UCSD-AML1 (cell line): ENCODE measurements around the gene TM4SF4.

Experiments used
- DNase-seq: peaks from one replicate; lab custom pipeline; 2025; ENCODE audit not compliant: unreplicated experiment; lab: John Stamatoyannopoulos, UW

The TM4SF4 gene

DNA sequence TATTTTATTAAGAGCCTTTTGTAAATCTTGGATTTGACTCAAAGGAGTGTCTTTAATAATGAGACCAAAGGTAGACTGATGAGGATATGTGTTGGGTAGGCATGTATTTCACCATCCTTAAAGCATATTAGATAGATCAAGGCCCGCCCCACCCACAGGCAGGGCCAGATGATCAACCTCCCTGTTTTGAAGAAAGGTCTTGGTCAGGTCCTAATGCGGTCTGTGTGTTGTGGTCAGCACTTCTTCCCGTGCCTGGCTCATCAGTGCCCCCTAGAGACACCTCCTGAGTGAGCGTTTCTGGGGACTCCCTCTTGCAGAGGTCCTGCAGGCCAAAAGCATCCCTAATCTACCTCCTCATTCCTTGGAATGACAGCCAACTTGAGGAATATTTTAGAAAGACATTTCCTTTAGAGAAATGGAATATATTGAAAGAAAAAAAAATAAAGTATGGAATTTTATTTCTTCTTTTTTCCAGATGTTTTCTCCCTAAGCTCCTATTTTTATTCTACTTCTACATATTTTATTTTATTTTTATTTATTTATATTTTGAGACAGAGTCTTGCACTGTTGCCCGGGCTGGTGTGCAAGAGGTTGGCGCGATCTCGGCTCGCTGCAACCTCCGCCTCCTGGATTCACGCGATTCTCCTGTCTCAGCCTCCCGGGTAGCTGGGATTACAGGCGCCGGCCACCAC lies 6.0 kb downstream of the TM4SF4 start:
- peak; percentile 84 for DNase-seq

DNA sequence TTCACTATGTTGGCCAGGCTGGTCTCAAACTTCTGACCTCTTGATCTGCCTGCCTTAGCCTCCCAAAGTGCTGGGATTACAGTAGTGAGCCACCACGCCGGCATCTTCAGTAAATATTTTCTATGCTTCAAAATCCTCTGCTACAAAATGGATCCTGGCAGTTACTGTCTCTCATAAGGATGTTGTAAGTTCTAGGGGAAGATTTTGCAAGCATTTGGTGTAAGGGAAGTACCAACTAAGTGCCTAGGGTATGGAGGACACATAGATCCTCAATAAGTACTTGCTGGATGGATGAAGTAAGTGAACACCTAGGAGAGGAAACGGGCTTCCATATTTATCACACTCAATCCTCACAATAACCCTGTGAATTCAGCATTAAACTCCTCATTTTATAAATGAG lies 6.6 kb downstream of the TM4SF4 start:
- no peak for DNase-seq

DNA sequence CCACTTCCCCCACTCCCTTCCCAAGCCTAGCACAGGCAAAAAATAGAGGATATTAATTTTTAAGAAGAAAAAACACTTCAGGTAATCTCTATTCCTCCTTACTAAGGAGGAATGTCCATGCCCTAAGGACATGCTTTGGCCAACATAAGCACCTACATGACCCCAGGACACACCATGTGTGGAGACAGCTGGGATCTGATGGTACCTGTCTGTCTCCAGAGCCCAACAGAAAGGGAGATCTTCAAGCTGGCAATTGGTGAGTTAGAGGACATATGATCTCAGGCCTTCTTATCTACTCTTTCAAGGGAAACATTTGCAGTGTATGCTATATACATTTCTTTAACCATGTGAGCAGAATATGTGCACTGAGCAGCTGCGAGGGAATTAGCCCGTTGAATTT lies 7.0 kb downstream of the TM4SF4 start:
- no peak for DNase-seq

DNA sequence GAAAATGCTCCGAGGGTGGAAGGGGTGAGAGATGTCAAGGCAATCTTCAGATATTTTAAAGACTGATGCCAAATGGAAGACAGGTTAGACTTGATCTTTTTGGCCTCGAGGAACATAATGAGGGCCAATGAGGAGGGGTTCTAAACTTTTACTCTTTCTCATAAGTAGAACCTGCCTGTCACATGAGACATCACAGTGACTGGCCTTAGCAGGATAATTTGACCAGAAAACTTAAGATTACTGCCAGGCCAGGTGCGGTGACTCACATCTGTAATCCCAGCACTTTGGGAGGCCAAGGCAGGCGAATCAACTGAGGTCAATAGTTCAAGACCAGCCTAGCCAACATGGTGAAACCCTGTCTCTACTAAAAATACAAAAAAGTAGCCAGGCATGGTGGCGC lies 12.2 kb downstream of the TM4SF4 start:
- DNase-seq: no peak

DNA sequence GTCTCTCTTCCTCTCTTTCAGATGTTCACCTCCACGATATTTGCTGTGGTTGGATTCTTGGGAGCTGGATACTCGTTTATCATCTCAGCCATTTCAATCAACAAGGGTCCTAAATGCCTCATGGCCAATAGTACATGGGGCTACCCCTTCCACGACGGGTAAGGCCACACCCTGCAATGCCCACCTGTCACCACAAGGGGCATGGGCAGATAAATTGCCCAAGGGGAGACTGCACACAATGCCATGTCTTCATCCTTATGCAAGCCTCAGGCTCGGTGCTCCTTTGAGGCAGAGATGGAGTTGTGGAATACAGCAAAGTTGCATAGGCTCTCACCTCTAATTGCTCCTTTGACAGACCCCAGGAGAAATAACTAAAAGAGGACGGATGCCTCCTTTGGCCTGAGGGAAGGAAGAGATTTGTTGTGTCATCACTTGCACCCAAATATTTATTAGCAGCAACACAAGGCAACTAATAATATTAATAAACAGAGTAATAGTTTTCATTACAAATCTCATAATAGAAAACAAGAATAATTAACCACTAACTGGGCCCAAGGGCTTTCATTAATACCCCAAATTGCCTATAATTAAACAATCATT lies 13.2 kb downstream of the TM4SF4 start:
- peak; percentile 44 for DNase-seq

DNA sequence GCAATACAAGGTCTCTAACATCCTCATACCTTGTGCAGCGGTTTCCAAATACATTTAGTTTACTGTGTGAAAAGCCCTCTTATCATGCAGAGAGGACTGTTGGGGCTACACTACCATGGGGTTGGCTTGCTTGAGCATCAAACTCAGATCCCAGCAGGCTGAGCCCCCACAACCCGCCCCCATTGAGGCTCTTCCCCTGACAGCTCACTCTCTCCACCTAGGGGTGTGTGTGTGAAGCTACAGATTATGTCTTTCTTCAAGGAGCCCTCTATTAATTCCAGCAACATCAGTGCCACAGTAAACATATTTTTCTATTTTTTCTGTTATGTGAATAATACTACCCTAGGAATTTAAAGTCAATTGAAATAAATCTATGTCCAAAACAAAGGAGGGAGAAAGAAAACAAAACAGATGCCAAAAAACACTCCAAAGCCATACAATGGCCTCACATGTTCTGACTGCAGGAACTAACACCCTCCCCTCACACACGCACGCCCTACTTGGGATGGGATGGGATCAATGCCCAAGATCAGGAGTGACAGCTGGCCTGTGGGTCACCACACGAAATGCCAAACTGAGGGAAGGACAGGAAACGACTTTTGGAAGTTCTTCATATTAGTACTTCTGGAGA lies 14.7 kb downstream of the TM4SF4 start:
- DNase-seq: peak; percentile 24

DNA sequence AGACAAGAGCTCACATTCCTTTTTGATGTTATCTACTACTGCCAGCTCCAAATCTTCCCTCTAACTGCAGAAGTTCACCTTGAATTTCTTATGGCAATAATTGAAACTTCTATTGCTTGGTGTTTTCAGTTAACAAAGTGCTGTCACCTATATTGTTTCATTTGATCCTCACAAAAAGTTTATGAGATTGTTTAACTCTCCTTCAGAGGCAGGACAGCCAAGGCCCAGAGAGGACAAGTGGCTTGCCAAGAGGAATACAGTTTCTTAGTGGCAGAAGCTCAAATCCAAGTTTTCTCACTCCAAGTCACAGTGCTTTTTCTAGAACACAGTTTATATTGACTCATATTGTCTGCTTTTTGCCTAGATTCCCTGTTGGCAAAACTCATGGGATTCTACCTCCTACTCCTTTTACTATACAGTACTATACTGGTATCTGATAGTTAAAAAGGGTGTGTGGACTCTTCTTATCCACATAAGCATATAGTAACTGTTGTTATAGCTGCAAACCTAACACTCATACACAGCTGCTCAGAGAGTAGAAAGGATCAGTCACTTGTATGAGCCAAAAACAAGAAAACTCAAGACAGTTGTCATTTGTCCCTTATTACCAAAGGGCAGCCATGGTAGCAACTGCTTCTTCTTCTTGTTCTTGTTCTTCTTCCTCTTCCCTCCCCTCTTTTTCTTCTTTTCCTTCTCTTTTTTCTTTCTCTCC lies 15.9 kb downstream of the TM4SF4 start:
- no peak for DNase-seq

DNA sequence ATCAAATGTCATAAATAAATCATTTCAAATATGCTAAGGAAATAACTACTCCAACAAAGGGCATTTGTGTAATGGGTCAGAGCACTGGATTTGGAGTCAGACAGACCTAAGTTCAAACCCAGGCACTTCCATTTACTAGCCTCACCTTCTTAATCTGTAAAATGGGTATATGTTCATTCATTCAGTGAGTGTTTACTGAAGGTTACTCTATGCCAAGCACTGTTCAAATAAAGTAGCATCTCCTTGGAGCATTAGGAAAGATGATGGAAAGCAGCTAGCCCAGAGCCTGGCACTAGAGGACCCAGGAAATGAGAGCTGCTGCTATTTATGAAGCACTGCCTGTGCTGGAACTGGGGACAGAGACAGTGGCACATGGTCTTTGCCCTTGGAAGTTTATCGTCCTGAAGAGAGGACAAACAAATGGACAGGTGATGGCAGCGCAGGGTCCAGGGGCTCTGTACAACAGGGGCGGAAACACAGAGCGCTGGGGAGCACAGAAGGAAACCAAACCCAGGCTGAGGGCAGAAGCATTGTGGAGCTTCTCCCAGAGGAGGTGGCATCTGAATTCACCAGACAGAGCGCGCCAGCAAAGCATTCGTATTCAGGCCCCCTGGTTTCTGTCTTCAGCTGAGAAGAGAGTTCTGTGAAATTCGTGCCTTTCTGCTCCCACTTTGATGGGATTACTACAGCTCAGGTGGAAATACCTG lies 19.0 kb downstream of the TM4SF4 start:
- no peak for DNase-seq

DNA sequence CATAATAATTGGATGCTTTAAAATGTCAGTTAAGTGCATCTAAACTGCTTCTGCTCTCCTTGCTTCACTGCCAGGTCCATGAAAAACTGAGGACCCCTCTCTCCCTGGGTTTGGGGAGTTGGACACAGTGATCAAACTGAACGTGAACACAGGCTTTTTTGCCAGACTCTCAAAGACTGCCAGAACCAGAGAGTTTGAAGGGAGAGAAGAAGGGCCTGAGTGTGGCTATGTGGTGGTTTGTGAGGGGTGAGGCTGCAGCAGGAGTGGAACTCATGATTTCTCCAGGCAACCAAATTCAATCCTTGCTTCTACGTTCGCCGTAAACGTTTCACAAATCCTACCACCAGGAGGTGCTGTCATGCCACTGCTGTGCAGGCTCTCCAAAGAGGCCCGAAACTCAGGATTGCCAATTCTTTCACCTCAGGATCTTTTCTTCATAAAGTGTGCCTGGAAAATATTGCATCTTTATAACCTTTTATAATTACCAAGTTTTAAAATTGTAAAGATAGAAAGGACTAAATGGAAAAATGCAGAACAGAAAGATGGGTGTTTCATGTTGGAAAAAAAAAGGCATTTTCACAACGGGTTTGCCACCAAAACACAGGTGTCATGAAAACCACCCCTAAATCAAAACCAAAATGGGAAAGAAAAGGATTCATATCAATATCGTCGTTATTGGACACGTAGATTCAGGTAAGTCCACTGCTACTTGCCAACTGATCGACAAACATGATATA lies 19.7 kb downstream of the TM4SF4 start:
- DNase-seq: peak; percentile 37

DNA sequence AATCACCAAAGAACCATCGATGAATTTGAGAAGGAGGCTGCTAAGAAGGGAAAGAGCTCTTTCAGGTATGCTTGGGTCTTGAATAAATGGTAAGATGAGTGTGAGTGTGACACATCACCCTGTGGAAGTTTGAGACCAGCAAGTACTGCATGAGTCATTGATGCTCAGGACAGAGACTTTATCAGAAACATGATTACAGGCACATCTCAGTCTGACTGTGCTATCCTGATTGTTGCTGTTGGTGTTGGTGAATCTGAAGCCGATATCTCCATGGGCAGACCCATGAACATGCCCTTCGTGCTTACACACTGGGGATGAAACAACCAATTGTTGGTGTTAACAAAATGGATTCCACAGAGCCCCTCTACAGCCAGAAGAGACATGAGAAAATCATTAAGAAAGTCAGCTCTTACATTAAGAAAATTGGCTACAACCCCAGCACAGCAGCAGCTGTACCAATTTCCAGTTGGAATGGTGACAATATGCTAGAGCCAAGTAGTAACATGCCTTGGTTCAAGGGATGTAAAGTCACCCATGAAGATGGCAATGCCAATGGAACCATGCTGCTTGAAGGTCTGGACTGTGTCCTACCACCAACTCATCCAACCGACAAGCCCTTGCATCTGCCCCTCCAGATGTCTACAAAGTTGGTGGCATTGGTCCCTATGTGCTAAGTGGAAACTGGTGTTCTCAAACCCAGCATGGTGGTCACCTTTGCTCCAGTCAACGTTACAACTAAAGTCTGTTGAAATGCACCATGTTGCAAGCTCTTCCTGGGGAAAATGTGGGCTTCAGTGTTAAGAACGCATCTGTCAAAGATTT lies 20.5 kb downstream of the TM4SF4 start:
- DNase-seq: no peak

DNA sequence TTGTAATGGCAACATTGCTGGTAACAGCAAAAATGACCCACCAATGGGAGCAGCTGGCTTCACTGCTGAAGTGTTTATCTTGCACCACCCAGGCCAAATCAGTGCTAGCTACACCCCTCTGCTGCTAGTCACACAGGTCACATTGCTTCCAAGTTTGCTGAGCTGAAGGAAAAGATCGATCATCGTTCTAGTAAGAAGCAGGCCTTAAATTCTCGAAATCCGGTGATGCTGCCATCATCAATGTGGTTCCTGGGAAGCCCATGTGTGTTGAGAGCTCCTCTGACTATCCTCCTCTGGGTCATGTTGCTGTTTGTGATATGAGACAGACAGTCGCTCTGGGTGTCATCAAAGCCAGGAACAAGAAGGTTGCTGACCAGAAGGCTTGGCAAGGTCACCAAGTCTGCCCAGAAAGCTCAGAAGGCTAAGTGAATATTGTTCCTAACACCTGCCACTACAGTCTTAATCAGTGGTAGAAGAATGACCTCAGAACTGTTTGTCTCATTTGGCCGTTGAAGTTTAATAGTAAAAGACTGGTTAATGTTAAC lies 21.2 kb downstream of the TM4SF4 start:
- no peak for DNase-seq

DNA sequence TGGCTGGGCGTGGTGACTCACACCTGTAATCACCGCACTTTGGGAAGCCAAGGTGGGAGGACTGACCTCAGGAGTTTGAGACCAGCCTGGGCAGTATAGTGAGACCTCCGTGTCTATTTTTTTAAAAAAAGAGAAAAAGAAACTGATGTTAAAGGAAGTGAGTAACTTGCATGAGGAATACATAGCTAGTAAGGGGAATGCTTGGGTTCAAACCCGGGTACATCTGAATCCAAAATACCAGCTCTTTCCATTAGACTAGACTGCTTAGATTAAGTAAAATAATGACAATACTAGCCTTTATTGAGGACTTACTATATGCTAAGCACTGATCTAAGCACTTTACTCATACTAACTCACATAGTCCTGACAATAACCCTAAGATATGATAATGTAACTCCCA lies 22.4 kb downstream of the TM4SF4 start:
- no peak for DNase-seq

DNA sequence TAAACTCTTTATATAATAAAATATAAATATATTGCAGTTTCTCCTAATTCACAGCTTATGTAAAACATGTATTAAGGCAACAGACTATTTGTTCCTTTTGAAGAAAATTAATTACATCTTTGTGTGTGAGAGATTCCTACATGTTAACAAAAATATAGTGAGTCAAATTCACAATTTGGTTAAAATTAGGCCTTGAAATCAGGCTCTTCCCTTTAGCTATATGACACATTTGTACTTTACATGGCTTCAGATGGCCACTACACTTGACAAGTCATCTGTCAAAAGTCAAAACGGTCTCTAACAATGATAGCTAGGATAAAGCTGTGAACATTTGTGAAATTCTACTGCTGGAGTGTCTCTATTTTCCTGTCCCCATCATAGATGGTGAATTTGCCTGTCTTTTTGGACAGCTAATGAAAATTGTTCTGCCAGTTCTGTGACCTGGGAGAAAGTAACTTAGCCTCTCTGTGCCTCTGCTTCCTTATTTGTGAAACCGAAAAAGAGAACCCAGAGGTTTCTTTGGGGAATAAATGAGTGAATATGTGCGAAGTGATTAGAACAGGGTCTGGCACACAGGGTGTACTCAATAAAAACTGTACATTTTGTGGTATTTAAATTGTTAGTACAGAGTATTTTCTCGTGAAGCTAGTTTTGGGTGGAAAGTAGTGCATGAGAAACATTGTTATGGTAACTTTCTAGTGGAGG lies 23.6 kb downstream of the TM4SF4 start:
- no peak for DNase-seq

DNA sequence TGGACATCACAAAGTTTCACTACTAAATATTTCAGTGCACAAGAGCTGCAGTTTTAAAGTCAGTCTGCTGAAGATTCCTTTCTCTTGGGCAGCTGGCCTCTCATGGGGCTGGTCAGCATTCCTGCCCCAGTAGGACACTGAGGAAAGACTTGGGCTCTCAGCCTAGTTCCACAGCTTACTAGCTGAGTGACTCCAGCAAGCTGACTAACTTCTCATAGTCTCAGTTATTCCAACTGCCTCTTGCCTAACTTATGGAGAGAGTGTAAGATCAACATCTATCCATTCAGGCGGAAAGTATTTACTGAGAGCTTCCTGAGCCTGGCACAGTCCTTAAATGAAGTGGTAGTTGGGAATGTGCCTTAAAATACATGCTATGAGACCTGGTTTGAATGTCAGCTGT lies 27.0 kb downstream of the TM4SF4 start:
- DNase-seq: no peak

DNA sequence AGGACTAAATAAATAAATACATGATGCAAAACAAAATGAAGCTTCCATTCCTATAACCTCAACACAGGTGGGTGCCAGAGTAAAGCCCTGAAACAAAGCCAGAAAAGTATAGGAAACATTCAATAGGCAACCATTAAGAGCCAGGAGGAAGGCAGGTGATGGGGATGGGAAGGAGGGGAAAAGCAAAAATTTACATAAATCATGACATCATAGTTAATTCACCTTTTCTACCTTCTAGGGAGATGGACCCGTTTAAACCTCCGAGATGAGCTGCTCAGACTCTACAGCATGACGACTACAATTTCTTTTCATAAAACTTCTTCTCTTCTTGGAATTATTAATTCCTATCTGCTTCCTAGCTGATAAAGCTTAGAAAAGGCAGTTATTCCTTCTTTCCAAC lies 27.9 kb downstream of the TM4SF4 start:
- no peak for DNase-seq

DNA sequence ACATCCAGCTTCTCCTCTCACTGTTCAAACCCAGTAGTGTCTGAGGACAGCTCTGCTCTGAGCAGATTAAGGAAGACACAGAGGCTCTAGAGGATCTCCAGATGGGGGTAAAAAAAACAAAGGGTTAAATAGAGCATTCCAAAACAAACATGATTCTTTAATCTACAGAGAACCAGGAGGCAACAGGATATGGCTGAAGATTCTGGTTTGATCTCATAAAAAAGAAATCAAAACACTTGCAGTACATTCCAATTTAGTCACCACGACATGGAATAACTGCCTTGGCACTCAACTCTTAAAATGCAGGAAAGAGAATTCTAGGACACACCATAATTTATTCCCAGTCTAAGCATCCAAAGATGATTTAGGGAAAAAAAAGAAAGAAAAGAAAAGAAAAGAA lies 32.0 kb downstream of the TM4SF4 start:
- no peak for DNase-seq

DNA sequence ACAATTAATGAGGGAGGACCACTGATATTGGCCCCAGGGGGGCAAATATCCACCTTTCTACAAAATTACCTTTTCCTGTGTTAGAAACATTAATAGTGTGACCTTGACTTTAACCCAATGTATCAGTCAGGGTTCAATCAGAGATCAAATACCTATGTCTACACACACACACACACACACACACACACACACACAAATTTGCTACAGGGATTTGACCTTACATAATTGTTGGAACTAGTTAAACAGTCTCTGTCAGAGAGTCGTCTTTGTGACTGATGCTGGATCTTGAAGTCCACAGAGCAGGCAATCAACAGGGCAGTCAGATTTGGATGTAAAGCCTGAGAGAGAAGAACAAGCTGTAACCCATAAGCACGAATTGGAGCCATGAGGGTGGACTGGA lies 32.5 kb downstream of the TM4SF4 start:
- no peak for DNase-seq

DNA sequence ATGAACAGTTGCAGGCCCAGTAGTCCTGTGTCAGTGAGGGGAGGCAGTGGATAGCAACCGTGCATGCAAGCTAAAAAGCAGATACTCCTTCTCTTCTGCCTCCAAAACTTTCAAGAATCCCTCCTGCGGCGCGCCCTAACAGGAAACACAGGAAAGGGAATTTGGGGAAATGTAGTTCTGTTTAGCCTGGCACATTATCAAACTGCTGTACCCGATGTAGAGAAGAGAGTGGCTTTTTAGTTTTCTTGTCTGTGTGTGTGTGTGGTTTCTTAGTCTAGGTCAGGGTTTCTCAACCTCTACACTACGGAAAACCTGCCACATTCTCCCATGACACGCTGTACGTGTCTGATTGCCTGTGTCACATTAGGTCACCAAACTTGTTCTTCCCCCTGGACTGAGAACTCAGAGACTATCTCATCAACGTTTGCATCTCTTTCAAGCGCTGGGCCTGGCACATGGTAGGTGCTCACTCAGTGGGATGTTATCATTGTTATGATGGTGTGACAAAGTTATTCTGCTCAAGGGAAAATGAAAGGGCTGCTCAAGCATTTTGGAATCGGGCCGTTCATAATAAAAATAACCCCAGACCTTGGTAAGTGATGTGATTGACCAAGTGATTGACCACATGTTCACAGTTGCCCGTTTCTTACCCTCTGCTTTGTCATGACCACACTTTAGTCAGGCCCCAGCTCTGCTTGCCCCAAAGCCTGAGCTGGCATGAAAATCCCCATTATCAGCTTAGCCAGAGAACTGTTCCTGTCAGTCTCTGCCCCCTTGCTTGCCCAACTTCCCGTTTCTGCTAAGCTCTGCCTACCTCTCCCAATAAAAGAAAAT lies 33.2 kb downstream of the TM4SF4 start:
- DNase-seq: peak; percentile 35
